ELF-1 (cell line): ENCODE data around the gene RBM10.
A peak's percentile ranks its signal among the peaks of the same experiment; 100 is the strongest.

Source experiments
- DNase-seq: peaks from one replicate; pipeline ENCODE4 v3.0.0-alpha.2; 2016; ENCODE audit warnings: low read depth, low spot score

Gene RBM10

DNA sequence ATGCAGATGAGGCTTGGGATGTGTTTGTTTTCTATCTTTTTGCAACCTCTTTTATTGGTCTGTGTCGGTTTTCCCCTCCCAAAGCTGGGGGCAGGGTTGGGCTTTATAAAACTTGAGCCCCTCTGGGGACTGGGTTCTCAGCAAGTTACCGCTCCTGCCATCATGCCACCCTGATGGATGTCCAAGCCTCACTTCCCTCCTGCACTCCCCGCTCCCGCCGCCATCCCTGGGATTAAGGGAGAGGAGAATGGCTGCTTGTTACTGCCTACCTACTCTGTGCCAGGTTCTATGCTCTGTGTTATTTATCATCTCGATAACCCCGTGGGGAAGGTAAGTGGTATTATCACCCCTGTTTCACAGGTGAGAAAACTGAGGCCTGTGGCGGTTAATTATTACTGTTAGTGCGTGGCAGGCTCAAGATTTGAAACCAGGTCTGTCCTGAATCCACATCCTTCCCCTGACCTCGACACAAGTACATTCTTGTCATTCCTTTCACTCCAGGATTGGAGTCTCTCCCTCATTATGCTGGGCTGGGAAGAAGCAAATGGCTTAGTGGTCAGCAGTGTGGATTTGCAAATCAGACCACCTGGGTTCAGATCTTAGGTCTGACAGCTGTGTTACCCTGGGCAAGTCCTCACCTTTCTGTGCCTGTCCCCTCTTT lies 53.1 kb downstream of the RBM10 start:
- peak; percentile 80 for DNase-seq

DNA sequence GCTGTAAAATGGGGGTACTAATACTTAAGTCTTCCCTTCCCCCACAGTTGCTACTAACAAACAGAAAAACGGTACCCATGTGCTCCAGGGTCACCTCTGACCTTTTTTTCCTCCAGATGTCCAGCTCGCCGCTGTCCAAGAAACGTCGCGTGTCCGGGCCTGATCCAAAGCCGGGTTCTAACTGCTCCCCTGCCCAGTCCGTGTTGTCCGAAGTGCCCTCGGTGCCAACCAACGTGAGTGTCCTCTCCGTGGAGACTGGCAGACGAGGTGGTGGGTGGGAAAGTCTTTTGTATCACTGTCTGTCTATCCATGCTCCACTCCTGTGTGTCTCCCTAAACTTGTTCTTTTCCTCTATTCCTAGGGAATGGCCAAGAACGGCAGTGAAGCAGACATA lies 53.7 kb downstream of the RBM10 start:
- no peak for DNase-seq

DNA sequence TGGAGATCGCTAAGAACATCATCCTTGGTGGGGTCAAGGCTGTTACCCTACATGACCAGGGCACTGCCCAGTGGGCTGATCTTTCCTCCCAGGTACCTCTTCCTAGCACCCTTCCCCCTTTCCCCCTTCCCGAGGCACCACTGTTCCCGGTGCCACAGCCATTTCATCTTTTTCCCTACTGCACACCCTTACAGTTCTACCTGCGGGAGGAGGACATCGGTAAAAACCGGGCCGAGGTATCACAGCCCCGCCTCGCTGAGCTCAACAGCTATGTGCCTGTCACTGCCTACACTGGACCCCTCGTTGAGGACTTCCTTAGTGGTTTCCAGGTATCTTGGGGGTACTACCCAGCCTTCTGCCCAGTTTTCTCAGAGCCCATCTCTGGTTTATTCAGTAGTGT lies 54.3 kb downstream of the RBM10 start:
- no peak for DNase-seq

DNA sequence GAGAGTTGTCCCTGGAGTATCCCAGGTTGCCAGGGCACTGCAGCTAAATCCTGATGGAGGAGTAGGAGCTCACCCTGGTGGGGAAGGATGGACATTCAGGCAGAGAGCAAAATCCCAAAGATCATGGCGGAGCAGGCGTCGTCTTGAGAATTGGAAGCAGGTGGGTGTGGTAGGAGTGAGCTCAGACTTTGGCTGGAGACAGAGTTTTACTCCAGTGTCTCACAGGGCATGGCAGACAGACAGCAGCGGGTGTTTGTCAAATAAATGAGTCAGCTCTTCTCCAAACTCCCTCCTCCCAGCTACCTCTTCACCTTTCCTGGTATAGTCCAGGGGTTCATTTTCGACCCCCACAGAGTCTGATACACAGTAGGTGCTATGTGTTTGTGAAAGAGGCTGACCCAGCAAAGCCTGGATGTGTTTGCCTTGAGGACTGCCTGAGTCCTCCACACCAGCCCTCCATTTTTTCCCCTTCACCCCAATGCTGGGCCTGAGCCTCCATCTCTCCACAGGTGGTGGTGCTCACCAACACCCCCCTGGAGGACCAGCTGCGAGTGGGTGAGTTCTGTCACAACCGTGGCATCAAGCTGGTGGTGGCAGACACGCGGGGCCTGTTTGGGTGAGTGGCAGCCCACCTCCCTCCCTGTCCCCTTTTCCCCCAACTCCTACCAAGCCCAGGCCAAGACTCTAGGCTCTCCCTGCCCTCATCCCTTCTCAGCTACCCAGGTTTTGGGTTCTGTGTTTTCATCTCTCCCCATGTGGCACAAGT lies 55.5 kb downstream of the RBM10 start:
- DNase-seq = peak; percentile 49

DNA sequence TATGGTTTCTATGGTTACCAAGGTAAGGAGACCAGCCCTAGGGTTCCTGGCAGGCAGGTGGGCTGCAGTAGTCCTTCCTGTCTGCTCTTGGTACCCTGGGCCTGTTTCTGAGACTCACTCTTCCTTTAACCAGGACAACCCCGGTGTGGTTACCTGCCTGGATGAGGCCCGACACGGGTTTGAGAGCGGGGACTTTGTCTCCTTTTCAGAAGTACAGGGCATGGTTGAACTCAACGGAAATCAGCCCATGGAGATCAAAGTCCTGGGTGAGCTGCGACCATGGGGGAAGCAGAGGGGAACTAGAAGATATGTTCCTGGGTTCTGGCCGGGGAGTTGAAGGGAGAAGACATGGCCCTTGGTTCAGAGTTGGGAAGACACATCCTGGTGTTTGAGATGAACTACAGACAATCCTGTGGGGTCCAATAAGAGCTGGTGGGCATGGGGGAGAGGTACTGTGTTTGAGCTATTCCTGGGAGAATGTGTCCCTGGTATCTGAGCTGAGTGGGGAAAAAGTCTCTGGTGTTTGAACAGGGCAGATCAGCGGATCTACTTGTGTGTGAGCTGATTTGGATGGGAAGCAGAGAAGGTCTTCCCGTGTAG lies 56.4 kb downstream of the RBM10 start:
- no peak for DNase-seq

DNA sequence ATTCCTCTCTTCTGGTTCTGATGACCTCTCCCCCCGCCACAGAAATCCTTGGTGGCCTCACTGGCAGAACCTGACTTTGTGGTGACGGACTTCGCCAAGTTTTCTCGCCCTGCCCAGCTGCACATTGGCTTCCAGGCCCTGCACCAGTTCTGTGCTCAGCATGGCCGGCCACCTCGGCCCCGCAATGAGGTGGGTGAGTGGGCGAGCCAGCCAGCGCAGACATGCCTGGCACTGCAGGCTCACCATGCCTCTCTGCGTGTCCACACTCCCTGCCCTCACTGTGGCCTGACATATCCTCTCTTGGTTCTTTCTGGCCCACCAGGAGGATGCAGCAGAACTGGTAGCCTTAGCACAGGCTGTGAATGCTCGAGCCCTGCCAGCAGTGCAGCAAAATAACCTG lies 57.3 kb downstream of the RBM10 start:
- DNase-seq = no peak

DNA sequence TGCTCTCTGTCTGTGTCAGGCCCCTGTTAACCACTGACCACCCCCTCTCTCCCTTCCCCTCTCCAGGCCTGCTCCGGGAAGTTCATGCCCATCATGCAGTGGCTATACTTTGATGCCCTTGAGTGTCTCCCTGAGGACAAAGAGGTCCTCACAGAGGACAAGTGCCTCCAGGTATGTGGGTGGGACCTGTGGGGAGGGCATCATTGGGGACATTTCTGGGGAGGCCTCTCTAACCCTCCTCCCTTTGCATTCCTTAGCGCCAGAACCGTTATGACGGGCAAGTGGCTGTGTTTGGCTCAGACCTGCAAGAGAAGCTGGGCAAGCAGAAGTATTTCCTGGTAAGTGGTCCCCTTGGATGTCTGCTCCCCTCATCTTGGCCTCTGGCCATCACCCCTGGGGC lies 57.9 kb downstream of the RBM10 start:
- DNase-seq = no peak

DNA sequence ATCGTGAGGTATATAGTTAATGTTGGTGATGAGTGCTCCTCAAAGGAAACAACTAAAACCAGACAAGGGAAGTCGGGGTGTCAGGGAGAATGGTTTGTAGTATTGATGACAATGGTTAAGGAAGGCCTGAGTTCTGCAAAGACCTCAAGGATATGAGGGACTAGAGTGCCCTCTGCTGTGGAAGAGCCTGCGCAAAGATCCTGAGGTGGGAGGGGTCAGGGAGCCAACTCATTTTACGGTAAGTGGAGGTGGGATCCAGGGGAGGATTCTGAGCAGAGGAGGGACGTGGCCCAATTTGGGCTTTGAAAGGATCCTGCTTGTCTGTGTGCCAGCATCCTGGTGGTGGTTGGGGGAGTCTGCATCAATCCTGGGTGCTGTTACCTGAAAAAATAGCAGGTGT lies 59.9 kb downstream of the RBM10 start:
- peak; percentile 31 for DNase-seq

DNA sequence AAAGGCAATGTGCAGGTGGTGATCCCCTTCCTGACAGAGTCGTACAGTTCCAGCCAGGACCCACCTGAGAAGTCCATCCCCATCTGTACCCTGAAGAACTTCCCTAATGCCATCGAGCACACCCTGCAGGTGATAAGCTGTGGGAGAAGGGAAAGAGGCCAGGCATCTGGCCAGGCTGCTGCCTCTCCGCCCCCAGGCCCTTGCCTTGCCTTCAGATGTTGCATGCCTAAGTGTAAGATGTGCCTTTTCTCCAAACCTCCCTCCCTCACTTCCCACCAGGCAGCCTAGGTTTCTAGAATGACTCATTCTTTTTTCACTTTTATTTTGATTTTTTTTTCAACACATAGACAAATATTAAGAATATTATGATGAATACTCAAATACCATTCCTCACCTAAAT lies 61.3 kb downstream of the RBM10 start:
- DNase-seq = peak; percentile 63

DNA sequence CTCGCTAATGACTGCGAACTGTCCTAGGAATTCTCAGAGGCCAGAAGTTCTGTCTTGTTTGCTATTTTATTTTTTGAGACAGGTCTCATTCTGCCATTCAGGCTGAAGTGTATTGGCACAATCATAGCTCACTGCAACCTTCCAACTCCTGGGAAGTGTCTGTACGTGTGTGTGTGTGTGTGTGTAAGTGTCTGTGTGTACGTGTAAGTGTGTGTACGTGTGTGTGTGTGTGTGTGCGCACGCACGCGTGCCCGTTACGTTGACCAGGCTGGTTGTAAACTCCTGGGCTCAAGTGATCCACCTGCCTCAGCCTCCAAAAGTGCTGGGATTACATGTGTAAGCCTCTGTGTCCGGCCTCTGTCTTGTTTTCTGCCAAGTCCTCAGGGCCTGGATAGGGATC lies 63.1 kb downstream of the RBM10 start:
- DNase-seq = no peak

DNA sequence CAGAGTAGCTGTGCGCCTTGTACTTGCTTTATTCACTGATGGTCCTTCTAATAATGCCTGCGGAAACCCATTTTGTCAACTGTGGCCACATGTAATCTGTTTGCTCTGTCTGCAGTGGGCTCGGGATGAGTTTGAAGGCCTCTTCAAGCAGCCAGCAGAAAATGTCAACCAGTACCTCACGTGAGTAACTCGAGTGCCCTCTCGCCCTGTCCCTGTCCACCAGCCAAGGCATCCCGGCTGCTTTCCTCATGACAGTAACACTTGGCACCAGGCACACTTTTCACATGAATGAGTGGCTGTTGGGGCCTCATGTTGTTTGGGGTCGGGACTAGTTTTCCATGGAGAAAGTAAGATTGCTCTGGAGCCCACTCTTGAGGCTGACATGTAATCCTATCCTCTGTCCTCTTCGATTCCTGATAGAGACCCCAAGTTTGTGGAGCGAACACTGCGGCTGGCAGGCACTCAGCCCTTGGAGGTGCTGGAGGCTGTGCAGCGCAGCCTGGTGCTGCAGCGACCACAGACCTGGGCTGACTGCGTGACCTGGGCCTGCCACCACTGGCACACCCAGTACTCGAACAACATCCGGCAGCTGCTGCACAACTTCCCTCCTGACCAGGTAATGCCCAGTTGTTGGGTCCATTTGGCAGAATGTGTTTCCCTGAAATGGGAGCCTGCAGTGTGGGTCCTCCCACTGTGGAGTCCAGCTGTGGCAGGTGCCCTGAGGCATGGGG lies 64.7 kb downstream of the RBM10 start:
- DNase-seq = no peak

DNA sequence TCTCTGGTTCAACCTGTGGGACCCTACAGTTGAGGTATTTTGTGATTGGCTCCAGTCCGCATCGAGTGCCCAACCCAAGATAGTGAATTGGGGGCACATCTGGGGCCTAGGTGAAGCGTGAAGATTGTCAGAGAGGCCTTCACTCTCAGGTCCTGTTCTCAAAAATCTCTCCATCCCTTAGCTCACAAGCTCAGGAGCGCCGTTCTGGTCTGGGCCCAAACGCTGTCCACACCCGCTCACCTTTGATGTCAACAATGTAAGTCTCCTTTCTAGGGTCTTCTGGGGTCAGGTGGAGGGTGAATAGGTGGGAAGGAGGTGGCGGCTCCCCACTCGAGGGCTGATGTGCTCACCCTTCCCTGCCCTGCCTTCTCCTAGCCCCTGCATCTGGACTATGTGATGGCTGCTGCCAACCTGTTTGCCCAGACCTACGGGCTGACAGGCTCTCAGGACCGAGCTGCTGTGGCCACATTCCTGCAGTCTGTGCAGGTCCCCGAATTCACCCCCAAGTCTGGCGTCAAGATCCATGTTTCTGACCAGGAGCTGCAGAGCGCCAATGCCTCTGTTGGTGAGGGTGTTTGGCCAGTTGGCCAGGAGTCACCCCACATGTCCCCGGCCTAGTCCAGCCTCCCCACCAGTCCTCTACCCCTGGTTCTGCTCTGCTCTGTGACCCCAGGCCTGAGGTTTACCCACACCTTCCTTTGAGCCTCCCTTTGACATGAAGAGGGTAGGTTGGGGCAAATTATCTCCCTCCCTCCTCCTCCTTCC lies 65.8 kb downstream of the RBM10 start:
- DNase-seq = no peak

DNA sequence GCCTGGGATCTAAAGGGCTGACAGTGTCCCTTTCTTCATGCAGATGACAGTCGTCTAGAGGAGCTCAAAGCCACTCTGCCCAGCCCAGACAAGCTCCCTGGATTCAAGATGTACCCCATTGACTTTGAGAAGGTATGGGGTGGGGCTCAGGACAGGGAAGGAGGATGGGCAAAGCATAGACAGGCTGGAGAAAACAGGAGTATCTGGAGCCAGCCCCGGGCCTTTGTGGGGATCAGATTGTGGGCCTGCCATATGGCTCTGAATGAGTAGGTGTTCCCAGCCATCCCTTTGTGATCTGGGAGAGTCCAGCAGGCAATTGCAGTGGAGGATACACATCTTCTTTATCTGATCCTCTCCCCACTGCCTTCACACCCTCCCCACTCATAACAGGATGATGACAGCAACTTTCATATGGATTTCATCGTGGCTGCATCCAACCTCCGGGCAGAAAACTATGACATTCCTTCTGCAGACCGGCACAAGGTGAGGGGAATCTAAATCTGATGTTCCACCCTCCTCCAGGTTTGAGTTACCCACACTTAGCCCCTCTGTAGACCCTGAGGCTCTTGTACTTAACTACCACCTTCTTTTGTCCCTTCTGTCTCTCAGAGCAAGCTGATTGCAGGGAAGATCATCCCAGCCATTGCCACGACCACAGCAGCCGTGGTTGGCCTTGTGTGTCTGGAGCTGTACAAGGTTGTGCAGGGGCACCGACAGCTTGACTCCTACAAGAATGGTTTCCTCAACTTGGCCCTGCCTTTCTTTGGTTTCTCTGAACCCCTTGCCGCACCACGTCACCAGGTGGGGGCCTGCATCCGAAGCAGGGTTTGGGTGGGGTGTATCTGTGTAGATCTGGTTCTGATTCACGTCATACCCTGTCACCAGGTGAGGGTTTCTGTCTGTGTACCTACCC lies 67.6 kb downstream of the RBM10 start:
- no peak for DNase-seq

DNA sequence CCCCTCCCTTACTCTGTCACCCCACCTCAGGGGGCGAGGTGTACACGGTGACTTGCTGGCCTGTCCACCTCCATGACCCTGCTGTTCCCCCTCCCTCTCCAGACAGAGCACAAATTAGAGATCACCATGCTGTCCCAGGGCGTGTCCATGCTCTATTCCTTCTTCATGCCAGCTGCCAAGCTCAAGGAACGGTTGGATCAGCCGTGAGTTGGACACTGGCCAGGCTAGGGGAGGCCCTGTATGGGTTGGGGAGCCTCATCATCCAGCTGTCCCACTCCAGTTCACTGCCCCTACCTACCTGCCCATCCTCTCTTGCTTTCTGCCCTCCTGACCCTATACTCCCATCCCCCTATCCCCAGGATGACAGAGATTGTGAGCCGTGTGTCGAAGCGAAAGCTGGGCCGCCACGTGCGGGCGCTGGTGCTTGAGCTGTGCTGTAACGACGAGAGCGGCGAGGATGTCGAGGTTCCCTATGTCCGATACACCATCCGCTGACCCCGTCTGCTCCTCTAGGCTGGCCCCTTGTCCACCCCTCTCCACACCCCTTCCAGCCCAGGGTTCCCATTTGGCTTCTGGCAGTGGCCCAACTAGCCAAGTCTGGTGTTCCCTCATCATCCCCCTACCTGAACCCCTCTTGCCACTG lies 69.5 kb downstream of the RBM10 start:
- DNase-seq = no peak

DNA sequence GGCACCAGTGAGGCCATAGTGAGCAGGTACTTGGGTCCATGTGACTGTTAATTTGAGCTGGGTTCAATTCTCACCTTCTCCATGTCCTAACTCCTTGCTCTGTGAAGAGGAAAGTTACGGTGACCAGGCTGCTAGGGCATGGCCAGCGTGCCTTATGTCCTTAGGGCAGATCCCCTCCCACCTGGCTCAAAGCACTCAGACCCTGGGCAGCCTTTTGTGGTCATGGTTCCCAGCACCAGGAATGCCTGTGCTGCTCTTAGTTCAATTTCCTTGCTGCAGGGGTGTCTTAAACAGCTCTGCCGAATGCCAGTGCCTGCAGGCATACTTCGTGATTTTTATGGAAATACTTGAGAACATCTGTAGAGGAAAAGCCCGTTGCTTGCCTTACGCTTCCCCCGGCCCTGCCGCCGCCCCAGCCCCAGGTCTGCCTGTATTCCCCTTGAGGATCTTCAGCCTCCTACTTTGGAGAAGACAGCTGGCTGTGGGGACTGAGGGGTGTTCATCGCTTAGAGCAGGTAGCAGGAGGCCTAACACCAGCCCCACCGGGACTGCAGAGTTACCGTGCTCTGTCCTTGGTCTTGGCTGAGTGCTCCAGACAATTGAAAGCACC lies 70.4 kb downstream of the RBM10 start:
- DNase-seq = peak; percentile 71

DNA sequence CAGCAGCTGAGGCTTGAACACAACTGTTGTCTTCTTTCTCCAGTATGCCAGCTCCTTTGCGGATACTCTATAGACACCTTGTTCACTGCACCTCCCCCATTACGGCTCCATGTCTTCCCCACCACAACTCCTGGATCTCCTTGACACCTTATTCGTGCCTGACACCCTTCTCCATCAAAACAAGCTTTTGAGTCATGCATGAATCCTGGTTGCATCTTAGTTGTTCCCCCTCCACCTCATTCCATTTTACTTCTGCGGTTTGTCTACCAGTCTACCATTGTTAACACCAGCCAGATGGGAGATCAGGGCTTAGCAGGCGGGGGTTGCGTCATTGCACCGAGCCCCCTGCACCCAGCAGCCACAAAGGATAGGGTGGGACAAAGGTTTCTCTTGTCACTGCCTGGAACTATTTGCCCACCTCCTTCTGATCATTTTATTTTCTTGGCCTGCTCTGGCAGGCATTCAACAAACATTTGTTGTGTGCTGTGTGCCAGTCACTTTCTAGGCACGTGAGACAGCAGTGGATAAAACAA lies 71.4 kb downstream of the RBM10 start:
- no peak for DNase-seq

DNA sequence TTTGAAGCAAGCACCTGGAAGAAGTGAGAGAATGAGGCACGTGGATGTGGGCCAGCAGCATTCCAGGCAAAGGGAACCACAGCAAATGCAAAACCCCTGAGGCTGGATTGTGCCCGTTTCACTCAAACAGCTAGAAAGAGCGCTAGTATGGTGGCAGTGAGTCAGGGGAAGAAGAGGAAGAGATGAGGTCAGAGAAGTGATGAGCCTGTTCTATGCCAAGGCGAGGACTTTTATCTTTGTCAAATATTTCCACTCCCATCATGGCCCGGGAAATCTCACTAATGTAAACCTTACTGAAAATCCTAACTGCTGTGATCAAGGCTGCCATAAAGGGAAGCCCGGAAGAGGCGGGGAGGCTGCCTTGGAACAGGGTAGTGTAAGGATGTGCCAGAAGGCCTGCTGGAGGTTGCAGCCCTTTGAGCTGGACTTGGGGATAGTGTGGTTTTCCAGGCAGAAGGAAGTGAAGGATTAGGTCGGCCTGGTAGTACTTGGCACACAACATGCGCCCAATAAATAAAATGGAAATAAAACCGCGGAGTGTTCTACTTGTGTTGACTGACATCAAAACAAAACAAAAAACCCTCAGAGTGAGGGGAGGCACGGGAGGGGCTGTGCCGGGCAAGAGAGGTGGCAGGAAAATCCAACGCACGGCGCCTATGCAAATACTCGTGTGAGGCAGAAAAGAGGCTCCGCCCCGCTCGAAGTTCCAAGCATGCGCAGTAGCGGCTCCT lies 72.3 kb downstream of the RBM10 start:
- peak; percentile 88 for DNase-seq

DNA sequence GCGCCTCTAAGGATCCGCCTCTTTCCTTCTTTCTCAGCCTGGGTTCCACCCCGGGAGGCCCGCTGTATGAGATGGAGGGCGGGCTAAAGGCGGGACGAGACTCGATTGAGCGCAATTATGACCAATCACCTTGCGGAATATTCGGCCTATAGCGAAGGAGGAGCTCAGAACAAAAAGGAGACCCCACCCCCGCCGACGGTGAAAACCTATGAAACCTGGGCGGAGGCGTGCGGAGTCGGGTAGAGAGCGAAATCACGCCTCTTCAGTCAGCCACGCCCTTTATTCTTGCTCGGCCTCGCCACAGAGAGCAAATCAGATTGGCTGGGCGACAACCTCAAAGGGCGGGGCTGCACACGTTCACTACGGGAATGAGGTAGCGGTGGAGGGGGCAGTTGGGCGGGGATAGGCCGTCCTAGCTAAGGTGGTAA lies 72.8 kb downstream of the RBM10 start:
- peak; percentile 100 for DNase-seq
